Uterus (tissue), 2 donors: ENCODE measurements around the gene PKD2L2.
"Not testable (repeated sequence)": the region's sequence is repeated elsewhere in the genome, so short reads cannot be mapped to it uniquely, and the experiment has no call there.

Experiments used
- POLR2A ChIP-seq, 2 donors: fragments of 450-650 bp; IDR thresholded peaks; one replicate each; pipeline ENCODE4 v1.6.1; 2016; ENCODE audit warnings: antibody characterized with exemption in 2 of 2, mild to moderate bottlenecking in 1 of 2, moderate library complexity in 1 of 2
- TF ChIP-seq, protein P1 (sequence below), 4 experiments: fragments of 200-600 bp in 2 of 4; fragments of 450-650 bp in 2 of 4; sonication (generic) in 2 of 4; IDR thresholded peaks; one replicate each; pipeline ENCODE4 v1.5.1; 2016 to 2019; ENCODE audit warnings: antibody characterized with exemption in 4 of 4, mild to moderate bottlenecking in 2 of 4, moderate library complexity in 1 of 4

DNA sequence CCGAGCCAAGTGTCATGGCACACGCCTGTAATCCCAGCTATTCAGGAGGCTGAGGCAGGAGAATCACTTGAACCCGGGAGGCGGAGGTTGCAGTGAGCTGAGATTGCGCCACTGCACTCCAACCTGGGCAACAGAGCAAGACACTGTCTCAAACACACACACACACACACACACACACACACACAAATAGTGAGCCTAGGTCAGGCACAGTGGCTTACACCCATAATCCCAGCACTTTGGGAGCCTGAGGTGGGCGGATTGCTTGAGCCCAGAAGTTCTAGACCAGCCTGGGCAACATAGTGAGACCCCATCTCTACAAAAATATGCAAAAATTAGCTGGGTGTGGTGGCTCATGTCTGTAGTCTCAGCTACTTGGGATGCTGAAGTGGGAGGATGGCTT, 25.6 kb upstream of the PKD2L2 start:
- TF ChIP-seq, protein P1, sequence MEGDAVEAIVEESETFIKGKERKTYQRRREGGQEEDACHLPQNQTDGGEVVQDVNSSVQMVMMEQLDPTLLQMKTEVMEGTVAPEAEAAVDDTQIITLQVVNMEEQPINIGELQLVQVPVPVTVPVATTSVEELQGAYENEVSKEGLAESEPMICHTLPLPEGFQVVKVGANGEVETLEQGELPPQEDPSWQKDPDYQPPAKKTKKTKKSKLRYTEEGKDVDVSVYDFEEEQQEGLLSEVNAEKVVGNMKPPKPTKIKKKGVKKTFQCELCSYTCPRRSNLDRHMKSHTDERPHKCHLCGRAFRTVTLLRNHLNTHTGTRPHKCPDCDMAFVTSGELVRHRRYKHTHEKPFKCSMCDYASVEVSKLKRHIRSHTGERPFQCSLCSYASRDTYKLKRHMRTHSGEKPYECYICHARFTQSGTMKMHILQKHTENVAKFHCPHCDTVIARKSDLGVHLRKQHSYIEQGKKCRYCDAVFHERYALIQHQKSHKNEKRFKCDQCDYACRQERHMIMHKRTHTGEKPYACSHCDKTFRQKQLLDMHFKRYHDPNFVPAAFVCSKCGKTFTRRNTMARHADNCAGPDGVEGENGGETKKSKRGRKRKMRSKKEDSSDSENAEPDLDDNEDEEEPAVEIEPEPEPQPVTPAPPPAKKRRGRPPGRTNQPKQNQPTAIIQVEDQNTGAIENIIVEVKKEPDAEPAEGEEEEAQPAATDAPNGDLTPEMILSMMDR (IDR thresholded peaks at IDR 0.05), result not testable (repeated sequence)
- TF ChIP-seq POLR2A (IDR thresholded peaks at IDR 0.05), result not testable (repeated sequence)
